Stimulated activated naive CD4-positive, alpha-beta T cell treated with Interleukin-2 at 50 U/mL for 16 hours (primary cell): ENCODE measurements around the gene FAM72C.
"Not testable (repeated sequence)": the region's sequence is repeated elsewhere in the genome, so short reads cannot be mapped to it uniquely, and the experiment has no call there.

Experiments used
- DNase-seq: peaks from one replicate; lab custom pipeline; 2025; lab: John Stamatoyannopoulos, UW

Gene FAM72C

DNA sequence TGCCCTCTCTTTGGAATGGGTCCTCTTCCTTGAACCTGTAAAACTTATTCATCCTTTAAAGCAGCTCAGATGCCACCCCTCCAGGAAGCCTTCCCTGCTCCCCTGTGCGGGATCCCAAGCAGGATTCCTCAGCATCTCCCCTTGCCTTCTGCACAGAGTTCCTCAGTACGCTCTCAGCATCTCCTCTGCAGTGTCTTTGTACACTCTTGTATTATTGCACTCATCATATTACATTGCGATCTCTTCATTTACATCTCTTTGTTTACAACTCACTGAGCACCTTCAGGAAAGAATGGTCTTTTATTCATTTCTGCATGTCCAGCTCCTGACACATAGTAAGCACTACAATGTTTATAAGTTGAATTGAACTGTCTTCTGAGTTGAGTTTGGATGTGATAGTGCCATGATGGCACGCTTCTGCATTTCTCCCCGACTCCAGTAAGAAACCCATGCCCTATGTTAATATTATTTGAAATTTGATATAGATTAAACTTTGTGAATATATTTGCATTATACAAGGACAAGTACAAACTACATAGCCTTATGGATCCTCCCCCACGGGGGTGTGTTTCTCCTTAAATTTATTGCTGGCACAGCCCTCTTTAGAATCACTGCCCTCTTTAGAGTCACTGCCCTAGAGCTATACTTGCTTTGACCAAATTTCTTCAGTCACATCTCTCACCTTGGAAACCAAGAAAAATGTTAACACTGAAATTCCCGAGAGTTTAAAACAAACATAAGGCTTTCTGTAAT lies 13.1 kb upstream of the FAM72C start:
- DNase-seq, result not testable (repeated sequence)

DNA sequence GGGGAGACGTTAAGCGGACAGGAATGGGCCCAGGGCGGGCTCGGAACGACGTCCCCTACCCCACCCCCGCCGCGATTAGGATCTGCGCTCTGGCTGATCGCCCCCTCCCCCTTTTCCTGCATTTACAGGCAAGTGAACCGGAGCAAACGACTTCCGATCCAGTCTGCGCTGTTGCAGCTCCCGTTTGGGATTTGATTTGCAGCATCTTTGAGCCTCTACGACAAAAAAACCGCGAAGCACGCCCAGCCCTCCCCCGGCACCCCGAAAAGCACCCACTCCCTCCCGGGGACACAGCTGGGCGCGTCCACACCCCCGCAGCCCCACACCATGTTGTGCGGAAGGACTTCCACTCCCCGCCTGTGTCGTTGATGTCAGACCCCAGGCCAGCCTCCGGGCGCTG lies 2.6 kb upstream of the FAM72C start:
- DNase-seq, result not testable (repeated sequence)

DNA sequence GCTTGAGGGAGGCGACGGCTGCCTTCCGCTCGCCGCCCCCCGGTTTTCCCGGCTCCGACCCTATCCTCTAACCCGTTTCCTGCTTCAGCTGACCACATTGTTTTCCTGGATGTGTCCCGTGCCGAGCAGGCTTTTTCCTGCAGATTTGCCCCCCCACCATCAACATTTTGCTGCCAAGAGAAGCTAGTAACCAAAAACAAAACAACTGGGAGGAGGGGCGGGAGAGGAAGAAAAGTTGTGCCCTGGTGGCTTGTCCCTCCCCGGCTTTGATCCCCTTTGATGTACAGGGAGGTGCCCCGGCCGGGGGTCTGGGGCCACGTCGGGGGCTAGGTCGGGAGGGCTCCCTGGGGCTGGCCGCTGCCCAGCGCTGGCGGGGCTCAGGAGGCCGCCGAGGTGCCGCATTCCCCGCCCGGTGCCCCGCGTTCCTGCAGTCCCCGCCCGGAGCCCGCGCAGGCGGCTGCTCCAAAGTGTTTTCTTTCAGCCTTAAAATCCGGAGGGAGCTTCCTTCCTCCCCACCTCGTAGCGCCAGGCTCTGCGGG lies 2.2 kb upstream of the FAM72C start:
- DNase-seq, result not testable (repeated sequence)

DNA sequence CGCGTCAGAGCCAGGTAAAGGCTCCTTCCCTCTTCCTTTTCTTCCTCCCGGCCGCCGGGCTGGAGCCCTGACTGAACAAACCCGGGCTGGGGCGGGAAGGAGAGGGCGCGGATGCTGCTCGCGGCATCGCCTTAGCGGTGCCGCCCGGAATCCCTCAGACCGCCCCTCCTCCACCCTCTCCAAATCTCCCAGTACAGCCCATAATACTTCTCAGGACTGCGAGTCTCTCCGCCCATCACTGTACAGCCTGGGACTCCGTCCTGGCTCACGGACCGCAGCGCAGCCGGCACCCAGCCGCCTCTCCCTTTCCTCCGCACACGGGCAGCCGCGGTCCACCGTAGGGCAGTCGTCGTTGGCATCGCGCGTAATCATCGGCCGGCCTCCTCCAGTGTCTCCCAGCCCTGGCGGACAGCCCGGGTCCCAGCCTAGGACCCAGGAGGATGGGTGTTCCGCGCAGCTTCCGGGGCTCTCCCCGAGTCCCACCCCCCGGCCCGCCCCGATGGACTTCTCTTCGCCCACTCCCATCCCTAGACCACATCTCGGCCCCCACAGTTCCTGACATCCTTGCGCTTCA lies 1.1 kb upstream of the FAM72C start:
- not testable (repeated sequence) for DNase-seq

DNA sequence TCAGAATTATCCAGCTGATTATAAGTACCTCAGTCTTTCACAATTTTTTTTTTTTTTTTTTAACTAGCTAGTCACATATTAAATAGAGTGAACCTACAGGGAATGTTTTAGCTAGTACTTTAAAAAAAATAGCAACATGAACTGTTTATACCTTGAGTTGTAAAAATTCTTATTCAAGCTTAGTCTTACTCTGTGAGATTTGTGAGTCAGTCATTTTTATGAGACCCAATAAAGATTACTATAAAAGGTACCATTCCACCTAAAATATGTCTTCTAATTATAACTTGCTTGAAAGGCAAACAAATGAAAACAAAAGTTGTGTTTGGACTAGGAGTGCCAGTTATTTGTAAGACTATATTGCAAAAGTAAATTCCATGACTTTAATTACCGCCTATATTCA lies 5.9 kb downstream of the FAM72C start:
- DNase-seq, result not testable (repeated sequence)

DNA sequence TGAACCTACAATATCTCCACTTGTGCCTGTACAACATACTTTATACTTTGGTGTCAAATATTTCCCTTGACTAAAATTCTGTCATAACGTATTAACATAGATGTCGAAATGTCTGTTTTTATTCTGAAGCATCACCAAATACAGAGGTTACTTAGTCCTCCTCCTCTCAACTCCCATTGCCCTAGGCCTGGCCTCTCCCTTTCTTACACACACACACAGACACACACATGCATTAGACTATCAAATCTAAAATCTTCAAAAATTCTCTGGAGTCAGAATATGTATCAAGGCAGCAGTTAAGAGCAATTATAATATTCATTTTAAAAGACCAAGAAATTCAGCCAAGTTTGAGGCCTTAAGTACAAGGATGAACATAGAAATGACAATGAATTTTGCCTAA lies 7.5 kb downstream of the FAM72C start:
- DNase-seq, result not testable (repeated sequence)

DNA sequence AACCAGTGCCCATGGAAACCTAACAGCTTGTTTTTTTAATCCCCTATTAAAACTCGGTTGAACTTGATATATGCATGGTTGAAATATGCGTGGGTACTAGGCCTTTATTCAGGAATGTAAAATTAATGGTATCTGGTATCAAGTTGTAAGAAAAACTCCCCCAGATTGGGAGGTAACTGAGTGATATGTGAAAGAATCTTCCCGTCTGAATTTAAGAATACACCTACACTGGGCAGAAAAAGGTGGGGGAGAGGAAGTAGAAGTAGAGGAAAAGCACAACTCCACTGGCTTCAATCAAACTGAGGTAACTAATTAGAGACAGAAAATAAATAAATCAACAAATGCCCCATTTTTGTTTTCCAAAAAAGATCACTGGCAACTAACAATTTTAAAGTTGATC lies 15.9 kb downstream of the FAM72C start:
- DNase-seq, result not testable (repeated sequence)

DNA sequence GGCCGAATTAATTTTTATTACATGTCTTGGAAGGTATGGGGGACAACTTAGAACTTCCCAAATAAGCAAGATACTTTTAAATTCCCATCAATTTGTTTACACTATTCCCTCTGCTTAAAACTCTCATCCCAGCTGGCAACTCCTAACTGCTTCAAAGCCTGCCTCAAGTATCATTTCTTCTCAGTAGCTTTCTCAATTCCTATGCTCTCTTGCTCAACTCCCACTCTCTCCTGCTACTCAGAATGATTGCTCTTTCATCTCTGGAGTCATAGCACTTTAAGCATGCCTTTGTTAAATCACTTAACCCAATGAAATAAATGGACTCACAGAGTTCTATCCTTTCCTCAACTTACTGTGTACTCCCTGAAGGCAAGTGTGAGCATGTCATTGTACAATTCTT lies 18.9 kb downstream of the FAM72C start:
- not testable (repeated sequence) for DNase-seq

DNA sequence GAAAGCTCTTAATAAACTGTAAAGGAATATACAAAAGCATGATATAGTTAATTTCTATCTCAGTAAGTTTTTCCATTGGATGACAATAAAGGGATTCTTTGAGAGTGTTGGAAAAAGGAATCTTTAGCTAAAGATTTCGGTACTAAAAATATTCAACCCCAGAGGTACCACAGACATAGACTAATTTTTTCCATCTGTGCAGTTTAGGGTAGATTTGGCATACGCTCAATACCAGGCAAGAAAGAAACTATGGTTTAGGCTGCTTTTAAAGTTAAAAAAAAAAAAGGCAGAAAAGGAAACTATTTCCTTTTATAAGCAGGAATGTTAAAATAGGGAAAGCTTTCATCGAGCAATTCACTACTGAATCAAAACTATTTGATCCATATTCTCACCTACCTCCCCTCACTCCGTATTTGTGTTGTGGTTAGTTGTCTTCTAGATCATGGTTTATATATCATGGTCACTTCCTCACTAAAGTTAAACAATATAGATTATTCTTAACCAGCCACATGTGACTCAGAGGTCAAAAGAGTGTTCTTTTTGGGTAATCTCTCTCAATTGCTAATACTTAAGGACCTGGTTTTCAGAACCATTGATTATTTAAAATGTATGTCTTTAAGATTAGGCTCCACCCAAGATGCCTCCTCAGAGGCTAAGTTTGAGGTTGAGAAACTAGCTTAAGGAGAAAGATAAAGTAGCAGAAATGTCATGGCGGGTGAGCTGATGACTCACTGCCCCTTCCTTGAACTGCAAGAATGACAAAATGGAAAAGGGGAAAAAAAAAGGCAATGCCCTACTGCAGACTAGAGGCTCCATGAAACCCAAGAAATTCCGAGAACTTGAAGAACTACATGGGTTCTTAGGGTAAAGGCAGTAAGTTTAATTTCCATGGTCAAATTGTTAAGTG lies 20.0 kb downstream of the FAM72C start:
- not testable (repeated sequence) for DNase-seq

DNA sequence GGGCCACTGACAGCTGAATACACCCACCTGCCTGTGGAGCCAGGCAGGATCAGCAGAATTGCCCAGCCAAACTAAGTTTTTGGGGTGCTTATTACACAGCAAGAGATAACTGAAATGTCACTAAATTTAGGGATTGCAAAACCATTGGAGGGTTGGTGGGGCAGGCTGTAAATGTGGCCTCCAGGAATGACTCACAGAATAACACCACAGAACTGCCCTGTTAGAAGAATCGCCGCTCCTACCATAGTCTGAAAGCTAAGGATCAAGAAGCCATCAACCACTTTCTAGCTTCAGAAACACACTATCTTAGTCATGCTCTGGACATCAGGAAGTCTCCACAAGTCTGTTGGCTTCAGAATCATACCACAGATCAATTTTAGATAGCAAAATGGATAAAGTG lies 24.0 kb downstream of the FAM72C start:
- not testable (repeated sequence) for DNase-seq

DNA sequence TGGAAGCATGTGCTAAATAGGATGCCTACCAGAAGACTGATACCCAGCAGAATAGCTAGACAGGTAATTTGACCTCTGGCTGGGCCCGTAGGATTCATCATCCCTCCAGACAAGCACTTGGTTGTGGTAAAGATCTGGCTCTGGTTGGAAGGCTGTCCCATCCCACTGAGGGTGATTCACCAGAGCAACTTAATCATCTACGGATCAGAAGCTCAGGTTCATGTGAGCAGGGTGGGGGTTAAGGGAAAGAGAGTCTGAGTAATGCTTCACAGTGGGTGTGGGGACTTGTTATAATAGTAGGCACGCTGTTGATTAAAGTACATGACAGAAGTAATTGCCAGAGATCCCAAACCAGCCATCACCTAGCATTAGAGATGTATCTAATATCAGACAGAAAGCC lies 26.5 kb downstream of the FAM72C start:
- not testable (repeated sequence) for DNase-seq

DNA sequence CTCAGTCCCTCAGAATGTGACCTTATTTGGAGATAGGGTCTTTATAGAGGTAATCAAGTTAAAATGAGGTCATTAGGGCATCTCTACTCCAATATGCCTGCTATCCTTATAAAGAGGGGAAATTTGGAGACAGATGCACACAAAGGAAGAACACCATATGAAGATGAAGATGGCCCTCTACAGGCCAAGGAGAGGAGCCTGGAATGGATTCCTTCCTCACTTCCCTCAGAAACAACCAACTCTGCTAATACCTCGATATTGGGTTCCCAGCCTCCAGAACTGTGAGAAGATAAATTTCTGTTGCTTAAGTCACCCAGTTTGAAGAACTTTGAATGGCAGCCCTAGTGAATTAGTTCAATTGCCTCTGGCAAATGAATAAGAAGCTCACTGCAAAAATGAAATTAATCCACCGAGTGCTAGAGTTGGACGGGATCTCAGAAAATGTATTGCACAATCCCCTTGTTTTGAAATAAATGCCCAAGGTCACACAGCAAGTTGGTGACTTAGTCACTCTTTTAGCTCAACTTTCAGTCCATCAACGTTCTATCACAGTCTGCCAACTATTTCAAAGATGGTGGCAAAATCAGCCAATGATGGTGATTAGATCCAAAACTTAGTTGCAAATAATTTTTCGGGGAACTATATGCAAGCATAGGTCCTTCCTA lies 27.1 kb downstream of the FAM72C start:
- DNase-seq, result not testable (repeated sequence)

DNA sequence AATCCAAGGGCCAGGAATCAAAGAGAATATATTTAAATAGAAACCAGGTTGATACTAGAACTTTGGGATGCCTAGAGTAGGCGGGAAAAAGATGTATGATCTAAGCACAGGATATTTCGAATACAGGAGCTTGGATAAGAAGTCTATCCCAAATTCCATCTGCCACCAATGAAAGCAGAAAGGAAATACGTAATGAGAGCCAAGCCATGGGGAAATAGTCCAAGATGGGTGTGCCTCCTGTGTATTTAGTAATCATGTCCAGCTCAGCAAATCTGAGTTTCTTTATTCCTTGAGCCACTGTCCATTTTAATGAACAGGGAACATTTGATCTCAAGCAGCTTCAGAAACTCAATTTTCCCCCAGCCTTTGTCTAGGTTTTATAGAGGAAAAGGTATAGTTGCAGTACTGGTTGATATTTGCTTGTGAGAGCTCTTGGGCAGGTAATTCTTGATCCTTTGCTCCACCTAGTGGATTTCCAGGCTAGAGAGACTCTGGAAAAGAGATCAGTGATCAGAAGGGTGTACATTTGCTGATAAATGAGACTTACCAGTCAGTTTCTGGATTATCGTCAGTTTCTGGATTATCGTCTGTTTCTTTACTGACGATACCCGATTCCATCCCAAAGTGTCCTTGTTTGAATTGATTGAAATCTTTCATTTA lies 28.3 kb downstream of the FAM72C start:
- DNase-seq, result not testable (repeated sequence)

DNA sequence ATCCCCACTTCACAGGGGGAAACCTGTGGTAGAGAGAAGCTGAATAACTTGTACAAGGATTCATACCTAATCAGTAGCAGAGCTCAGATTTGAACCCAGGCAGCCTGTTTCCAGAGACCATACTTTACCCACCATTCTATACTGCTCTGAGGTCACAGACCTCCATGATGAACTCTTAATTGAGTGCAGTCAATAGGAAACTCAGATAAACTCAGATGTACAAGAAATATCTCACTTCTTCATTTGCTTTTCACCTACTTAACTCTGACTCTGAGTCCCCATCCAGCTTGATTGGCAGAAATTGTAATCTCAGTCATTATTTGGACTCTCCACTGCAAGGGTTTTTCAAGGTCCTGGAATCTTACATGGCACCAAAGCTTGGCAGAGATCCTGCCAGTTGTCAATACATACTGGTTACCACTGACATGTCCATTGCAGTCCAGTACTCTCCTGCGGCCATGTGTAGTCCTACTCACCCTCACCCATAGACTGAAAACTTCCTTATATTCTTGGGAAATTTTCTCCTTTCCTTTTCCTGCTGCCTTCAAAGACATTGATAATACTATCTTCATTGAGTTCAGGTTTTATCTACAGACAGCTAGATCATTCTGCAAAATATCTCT lies 29.4 kb downstream of the FAM72C start:
- not testable (repeated sequence) for DNase-seq

DNA sequence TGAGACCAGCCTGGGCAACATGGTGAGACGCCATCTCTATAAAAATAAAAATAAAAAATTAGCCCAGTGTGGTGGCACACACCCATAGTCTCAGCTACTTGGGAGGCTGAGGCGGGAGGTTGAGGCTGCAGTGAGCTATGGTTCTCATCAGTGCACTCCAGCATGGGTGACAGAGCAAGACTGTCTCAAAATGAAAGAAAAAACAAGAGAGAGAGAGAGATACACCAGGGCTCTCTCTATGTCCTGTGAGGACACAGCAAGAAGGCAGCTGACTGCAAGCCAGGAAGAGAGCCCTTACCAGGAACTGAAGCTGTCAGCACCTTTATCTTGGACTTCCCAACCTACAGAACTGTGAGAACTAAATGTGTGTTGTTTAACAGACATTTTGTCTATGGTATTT lies 32.1 kb downstream of the FAM72C start:
- DNase-seq, result not testable (repeated sequence)

DNA sequence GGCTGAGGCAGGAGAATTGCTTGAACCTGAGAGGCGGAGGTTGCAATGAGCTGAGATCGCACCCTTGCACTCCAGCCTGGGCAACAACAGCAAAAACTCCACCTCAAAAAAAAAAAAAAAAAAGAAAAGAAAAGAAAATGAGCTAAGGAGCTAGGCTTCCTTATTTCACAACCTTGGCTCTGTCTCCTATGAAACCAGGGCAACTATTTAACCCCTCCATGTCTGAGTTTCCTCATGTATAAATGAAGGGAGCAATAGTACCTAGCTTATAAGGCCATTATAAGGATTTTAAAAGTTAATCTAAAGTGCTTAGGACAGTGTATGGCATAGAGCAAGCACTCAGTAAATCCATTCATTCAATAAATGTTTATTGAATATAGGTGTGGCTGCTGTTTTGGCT lies 32.9 kb downstream of the FAM72C start:
- DNase-seq, result not testable (repeated sequence)

DNA sequence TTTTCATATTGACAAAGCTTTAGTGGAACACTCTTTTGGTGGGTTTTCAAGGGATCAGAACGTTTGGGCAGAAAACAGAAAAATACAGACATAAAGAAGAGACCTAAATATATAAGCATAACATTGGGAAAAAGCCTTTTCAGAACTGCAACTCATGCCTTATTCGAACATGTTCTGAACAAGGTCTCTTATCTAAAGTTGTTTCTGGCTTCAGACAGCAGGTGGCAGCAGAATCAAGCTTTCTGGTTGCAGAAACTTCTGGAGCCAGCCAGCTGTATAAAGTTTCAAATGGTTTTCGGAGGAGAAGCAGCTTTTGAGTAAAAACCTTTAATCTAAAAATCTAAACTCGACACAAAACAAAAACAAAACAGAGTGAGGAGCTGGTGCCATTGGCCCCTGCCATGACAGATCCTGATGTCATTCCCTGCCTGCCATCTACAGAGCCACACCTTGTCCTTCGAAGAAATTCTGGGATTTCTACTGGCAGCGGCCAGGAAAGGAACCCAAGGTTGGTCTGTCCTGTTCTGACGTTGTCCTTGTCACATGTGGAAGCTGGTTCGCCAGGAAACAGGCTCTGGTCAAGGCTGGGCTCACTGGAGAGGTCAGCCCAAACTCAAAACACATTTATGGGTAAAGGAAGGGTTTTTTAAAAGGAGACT lies 35.2 kb downstream of the FAM72C start:
- DNase-seq, result not testable (repeated sequence)

DNA sequence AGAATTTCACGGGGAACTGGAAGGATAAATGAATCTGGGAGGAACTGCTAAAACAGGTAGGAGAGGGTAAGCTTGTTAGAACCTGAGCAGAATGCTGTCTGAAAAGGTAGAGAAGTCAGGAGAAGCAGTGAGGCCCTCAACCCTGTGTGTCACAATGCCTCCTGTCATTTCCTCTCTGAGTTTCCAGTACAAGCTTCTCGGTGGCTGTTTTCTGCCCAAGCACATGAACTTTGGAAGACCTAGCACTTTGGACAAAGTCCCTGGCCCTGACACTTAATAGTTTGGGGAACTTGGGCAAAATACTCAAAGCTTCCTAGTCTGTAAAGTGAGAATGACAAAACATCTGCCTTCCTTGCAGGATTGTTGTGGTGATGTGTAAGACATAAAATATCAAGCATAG lies 52.7 kb downstream of the FAM72C start:
- DNase-seq, result not testable (repeated sequence)

DNA sequence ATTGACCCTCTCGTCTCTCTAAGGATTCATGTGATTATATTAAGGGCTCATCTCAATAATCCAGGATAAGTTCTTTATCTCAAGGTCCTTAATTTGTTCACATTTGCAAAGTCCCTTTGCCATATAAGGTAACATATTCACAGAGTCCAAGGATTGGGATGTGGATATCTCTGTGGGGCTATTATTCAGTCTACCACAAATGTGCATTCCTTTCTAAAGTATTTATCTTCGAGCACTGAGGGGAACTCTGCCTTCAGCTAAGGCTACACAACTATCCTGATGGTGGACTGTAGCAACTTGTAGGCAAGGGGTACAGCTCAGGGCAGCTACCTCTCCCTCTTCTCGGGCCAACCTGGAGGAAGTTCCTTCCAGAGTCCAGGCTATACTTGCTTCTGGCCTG lies 53.2 kb downstream of the FAM72C start:
- not testable (repeated sequence) for DNase-seq

DNA sequence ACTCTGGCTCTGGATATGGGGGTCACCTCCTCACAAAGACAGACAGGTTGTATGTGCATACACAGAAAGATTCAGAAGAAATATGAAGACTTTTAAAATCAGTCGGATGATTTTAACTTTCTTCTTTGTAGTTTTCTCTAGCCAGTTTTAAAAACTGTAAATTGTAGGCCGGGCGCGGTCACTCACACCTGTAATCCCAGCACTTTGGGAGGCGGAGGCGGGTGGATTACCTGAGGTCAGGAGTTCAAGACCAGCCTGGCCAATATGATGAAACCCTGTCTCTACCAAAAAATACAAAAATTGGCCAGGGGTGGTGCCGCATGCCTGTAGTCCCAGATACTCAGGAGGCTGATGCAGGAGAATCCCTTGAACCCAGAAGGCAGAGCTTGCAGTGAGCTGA lies 58.1 kb downstream of the FAM72C start:
- DNase-seq, result not testable (repeated sequence)
